ENCODE measurements around the gene HPS1. TPM values are rescaled to one million over a fixed set of nuclear protein-coding genes. Genes with fewer than 3 reads are reported as not detected.

HPS1 gene
- total RNA-seq, 1 donor from 2014 or later = 89.8 TPM

DNA sequence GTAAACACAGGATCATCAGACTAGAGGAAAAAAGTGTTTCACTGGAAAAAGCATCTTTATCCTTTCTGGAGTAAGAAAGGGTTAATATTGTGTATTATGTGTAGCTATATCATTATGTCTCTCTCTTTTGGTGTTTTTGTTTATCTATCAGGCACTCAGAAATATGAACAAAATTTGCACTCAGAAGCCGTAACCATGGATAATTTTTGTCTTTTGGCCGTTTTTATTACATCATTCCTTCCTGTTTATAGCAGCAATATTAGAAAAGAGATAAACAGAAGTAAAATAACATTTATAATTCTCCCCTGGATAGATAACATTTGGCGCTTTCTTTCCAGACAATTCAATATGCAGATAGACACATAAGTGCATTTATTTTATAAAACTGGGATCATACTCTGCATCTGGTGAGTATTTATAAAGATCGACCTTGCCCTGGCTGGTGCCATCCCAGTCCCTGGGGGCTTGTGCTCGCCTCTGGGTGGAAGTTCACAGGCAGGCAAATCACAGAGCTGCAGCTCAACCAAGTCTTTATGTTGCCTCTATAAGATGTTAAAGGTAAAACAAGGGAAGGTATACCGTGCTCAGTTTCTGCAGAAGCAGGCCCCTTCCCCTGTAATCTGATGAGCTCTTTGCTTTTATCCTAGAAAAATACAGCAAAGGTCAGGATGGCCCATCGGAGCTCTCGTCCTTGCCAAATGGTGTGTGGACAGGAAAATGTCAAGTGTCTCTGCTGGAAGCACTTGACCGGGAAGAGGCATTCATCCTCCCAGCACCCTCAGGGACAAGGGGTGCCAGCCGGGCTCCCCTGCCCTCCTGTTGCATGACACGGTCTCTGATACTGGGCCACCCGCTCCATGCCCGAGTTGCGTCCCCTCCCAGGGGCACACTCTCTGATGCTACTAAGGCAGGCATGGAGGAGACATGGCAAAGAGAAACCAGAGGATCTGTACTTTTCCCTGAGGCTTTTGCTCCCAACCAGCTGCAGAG lies 75.6 kb downstream of the HPS1 start:
- intact Hi-C loops (cut with micrococcal nuclease) = no loop called here

DNA sequence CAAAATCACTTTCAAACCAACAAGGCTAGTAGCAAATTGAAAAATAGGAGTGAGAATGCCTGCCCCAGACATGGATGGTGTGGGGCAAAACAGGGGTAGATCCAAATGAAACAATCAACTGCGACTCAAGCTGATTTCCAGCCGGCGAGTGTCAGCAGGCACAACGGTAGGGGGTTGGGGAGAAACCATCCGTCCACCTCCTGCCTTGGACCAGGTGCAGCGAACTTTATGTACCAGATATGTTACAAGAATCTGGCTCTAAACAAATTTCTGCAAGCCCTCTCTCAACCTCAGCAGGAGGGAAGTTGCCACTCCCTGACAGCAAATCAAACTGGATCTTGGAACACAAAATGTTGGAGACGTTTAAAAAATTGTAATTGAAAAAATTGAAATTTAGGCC lies 76.9 kb downstream of the HPS1 start:
- intact Hi-C loops (cut with micrococcal nuclease) = no loop called here

GRCh38 chr10:98368644-98369043 lies 78.1 kb downstream of the HPS1 start:
- intact Hi-C loops (cut with micrococcal nuclease) = no loop called here

GRCh38 chr10:98367604-98368451 lies 78.9 kb downstream of the HPS1 start:
- intact Hi-C loops (cut with micrococcal nuclease) = no loop called here

Other genes starting within 250 kb of the HPS1 start
- gene LOXL4, start 178.7 kb downstream of the HPS1 start, total RNA-seq = not detected in 2 replicates
- 7.1 and 8.1 TPM in 2 replicates for gene PYROXD2, start 31.8 kb downstream of the HPS1 start, total RNA-seq

Measured in T-helper 1 cell treated with Interleukin-12 subunit alpha and Interleukin-12 subunit beta and Interleukin-4 antibody, amounts not matched to agents 30 ng/mL and 1 ng/mL, for 36 hours (primary cell).